K562 (cell line): ENCODE measurements around the gene LY6G6D. TPM values are rescaled to one million over a fixed set of nuclear protein-coding genes. Genes with fewer than 3 reads are reported as not detected.
A peak's percentile ranks its signal among the peaks of the same experiment; 100 is the strongest.

Experiments
- BRF2 ChIP-seq: IDR thresholded peaks from 3 replicates; pipeline ENCODE4 v1.6.1; 2011; ENCODE audit warnings: borderline replicate concordance, mild to moderate bottlenecking; ENCODE audit not compliant: insufficient read length, insufficient read depth
- DMBX1 ChIP-seq: fragments of 250-450 bp; sonication (Bioruptor Pico); IDR thresholded peaks from 2 replicates; pipeline ENCODE4 v1.8.0; 2022; ENCODE audit warnings: inconsistent platforms, mild to moderate bottlenecking, moderate library complexity, borderline replicate concordance
- ETS2 ChIP-seq: IDR thresholded peaks from 2 replicates; pipeline ENCODE4 v1.6.1; 2016; ENCODE audit warnings: borderline replicate concordance, missing genetic modification characterization, mild to moderate bottlenecking, moderate library complexity, missing compliant biosample characterization; ENCODE audit not compliant: poor library complexity, severe bottlenecking
- KAT7 ChIP-seq: sonication (generic); formaldehyde crosslinking; IDR thresholded peaks from 2 replicates; pipeline ENCODE4 v1.8.0; 2022; ENCODE audit warnings: missing genetic modification reagents, mild to moderate bottlenecking, borderline replicate concordance
- PHF20 ChIP-seq: fragments of 450-650 bp; IDR thresholded peaks from 2 replicates; pipeline ENCODE4 v1.6.1; 2018; ENCODE audit not compliant: partially characterized antibody
- RBM17 ChIP-seq: fragments of 200-400 bp; formaldehyde crosslinking; IDR thresholded peaks from 2 replicates; pipeline ENCODE4 v1.6.1; 2017; ENCODE audit warnings: low read depth, mild to moderate bottlenecking, low read length, borderline replicate concordance
- SAP30 ChIP-seq: fragments of 200-600 bp; sonication (generic); IDR thresholded peaks from 2 replicates; pipeline ENCODE4 v1.6.1; 2012; ENCODE audit warnings: borderline replicate concordance, low read depth, mild to moderate bottlenecking, moderate library complexity, low read length, control low read depth, inconsistent platforms; ENCODE audit not compliant: insufficient read depth, poor library complexity, severe bottlenecking
- STAG1 ChIP-seq: sonication (generic); formaldehyde crosslinking; IDR thresholded peaks from 2 replicates; pipeline ENCODE4 v1.5.0; 2020; ENCODE audit warnings: missing genetic modification reagents, borderline replicate concordance
- TCF3 ChIP-seq: sonication (generic); formaldehyde crosslinking; IDR thresholded peaks from 2 replicates; pipeline ENCODE4 v1.4.0; 2020; ENCODE audit warnings: mild to moderate bottlenecking, missing genetic modification reagents
- TCF7 ChIP-seq: sonication (generic); IDR thresholded peaks from 2 replicates; pipeline ENCODE4 v1.6.1; 2016; ENCODE audit warnings: antibody characterized with exemption, borderline replicate concordance
- ZFP1 ChIP-seq: fragments of 450-650 bp; formaldehyde crosslinking; IDR thresholded peaks from 2 replicates; pipeline ENCODE4 v1.4.0; 2020; ENCODE audit warnings: mild to moderate bottlenecking, mixed read lengths
- ZNF121 ChIP-seq: sonication (generic); formaldehyde crosslinking; conservative IDR thresholded peaks from 2 replicates; pipeline ENCODE4 v1.8.0; 2022; ENCODE audit warnings: missing genetic modification reagents
- ZNF23 ChIP-seq: fragments of 250-450 bp; sonication (Bioruptor Pico); IDR thresholded peaks from 2 replicates; pipeline ENCODE4 v1.4.0; 2020; ENCODE audit warnings: mild to moderate bottlenecking
- ZNF239 ChIP-seq: fragments of 250-450 bp; sonication (Bioruptor Pico); IDR thresholded peaks from 2 replicates; pipeline ENCODE4 v1.4.0; 2020; ENCODE audit warnings: mild to moderate bottlenecking
- ZNF583 ChIP-seq: fragments of 250-450 bp; sonication (Bioruptor Pico); IDR thresholded peaks from 2 replicates; pipeline ENCODE4 v1.4.0; 2020
- polyA plus RNA-seq, 8 experiments: library from polyadenylated mRNA; depleted of rRNA in 4 of 8; stranded (reverse) in 5 of 8; unstranded in 3 of 8; fragments of >200 nt; fragmentation: Nextera tagmentation in 2 of 8; fragmentation: Illumina TruSeq in 1 of 8; extraction: Ambion mirVana in 2 of 8; extraction: Trizol in 1 of 8; gene quantifications; 2 replicates each; pipeline versions ENCODE4 v1.2.1 to v1.2.3, GENCODE V29; 2011 to 2014; ENCODE audit warnings: inconsistent platforms in 1 of 8, missing spikeins in 1 of 8
- total RNA-seq, 7 experiments: library from RNA; depleted of rRNA in 6 of 7; stranded (reverse); fragments of >200 nt in 6 of 7; fragmentation: Illumina TruSeq in 2 of 7; extraction: Trizol in 2 of 7; gene quantifications; 2 replicates each; pipeline versions ENCODE4 v1.2.1 to v1.2.3, GENCODE V29; 2011 to 2021; ENCODE audit warnings: low replicate concordance in 1 of 7
- TF ChIP-seq, protein P1 (sequence below): fragments of 200-800 bp; sonication (Bioruptor generic); IDR thresholded peaks from 2 replicates; pipeline ENCODE4 v1.6.1; 2016; ENCODE audit warnings: missing genetic modification characterization, missing compliant biosample characterization
- TF ChIP-seq, protein P2 (sequence below): fragments of 250-450 bp; sonication (Bioruptor Pico); IDR thresholded peaks from 2 replicates; pipeline ENCODE4 v1.6.1; 2021; ENCODE audit warnings: mild to moderate bottlenecking
- TF ChIP-seq, protein P3 (sequence below): fragments of 450-650 bp; IDR thresholded peaks from 2 replicates; pipeline ENCODE4 v1.6.1; 2016; ENCODE audit warnings: borderline replicate concordance

LY6G6D gene
- total and polyA plus RNA-seq, 9 of the 15 experiments (the other 6 are each of a cell fraction or from before 2014, with no cell fraction given) = 0.30 to 0.38 TPM; not detected in 7

- TF ChIP-seq ETS2 (no peak), ZNF23 (CRISPR knock-in tag) (no peak), ZNF583 (CRISPR knock-in tag) (no peak), BRF2 (no peak), ZNF239 (CRISPR knock-in tag) (peak; percentile 38), TCF7 (no peak), SAP30 (no peak), TCF3 (CRISPR knock-in tag) (no peak), RBM17 (no peak), DMBX1 (CRISPR knock-in tag) (0 out of 2 replicates have a peak, but pooled peaks have one; percentile 59), STAG1 (CRISPR knock-in tag) (peak; percentile 93), ZNF121 (no peak), KAT7 (CRISPR knock-in tag) (no peak), ZFP1 (CRISPR knock-in tag) (no peak), PHF20 (no peak)
- TF ChIP-seq, protein P1, sequence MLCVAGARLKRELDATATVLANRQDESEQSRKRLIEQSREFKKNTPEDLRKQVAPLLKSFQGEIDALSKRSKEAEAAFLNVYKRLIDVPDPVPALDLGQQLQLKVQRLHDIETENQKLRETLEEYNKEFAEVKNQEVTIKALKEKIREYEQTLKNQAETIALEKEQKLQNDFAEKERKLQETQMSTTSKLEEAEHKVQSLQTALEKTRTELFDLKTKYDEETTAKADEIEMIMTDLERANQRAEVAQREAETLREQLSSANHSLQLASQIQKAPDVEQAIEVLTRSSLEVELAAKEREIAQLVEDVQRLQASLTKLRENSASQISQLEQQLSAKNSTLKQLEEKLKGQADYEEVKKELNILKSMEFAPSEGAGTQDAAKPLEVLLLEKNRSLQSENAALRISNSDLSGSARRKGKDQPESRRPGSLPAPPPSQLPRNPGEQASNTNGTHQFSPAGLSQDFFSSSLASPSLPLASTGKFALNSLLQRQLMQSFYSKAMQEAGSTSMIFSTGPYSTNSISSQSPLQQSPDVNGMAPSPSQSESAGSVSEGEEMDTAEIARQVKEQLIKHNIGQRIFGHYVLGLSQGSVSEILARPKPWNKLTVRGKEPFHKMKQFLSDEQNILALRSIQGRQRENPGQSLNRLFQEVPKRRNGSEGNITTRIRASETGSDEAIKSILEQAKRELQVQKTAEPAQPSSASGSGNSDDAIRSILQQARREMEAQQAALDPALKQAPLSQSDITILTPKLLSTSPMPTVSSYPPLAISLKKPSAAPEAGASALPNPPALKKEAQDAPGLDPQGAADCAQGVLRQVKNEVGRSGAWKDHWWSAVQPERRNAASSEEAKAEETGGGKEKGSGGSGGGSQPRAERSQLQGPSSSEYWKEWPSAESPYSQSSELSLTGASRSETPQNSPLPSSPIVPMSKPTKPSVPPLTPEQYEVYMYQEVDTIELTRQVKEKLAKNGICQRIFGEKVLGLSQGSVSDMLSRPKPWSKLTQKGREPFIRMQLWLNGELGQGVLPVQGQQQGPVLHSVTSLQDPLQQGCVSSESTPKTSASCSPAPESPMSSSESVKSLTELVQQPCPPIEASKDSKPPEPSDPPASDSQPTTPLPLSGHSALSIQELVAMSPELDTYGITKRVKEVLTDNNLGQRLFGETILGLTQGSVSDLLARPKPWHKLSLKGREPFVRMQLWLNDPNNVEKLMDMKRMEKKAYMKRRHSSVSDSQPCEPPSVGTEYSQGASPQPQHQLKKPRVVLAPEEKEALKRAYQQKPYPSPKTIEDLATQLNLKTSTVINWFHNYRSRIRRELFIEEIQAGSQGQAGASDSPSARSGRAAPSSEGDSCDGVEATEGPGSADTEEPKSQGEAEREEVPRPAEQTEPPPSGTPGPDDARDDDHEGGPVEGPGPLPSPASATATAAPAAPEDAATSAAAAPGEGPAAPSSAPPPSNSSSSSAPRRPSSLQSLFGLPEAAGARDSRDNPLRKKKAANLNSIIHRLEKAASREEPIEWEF (CRISPR knock-in tag) = no peak
- TF ChIP-seq, protein P2, sequence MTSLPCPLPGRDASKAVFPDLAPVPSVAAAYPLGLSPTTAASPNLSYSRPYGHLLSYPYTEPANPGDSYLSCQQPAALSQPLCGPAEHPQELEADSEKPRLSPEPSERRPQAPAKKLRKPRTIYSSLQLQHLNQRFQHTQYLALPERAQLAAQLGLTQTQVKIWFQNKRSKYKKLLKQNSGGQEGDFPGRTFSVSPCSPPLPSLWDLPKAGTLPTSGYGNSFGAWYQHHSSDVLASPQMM (CRISPR knock-in tag) = no peak
- TF ChIP-seq, protein P3, sequence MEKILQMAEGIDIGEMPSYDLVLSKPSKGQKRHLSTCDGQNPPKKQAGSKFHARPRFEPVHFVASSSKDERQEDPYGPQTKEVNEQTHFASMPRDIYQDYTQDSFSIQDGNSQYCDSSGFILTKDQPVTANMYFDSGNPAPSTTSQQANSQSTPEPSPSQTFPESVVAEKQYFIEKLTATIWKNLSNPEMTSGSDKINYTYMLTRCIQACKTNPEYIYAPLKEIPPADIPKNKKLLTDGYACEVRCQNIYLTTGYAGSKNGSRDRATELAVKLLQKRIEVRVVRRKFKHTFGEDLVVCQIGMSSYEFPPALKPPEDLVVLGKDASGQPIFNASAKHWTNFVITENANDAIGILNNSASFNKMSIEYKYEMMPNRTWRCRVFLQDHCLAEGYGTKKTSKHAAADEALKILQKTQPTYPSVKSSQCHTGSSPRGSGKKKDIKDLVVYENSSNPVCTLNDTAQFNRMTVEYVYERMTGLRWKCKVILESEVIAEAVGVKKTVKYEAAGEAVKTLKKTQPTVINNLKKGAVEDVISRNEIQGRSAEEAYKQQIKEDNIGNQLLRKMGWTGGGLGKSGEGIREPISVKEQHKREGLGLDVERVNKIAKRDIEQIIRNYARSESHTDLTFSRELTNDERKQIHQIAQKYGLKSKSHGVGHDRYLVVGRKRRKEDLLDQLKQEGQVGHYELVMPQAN = no peak
Measured at GRCh38 chr6:31680226-31681134, 34.7 kb upstream of the LY6G6D start, which contains the start of gene LY6G5C (continued).
